ENCODE data around the gene FBXW7.
A peak's percentile ranks its signal among the peaks of the same experiment; 100 is the strongest.

The FBXW7 gene

GRCh38 chr4:152360045-152360410 is 175.9 kb downstream of the FBXW7 start (continued):
- TF ChIP-seq ZBTB26 (tag by site-specific recombination; optimal IDR thresholded peaks at IDR 0.05), result no peak
- TF ChIP-seq ZBTB1 (tag by site-specific recombination; IDR thresholded peaks at IDR 0.05), result no peak
- no peak for TF ChIP-seq ZNF140 (tag by site-specific recombination; IDR thresholded peaks at IDR 0.05)
- no peak for TF ChIP-seq ZNF121 (tag by site-specific recombination; IDR thresholded peaks at IDR 0.05)
- TF ChIP-seq ZNF398 (tag by site-specific recombination; IDR thresholded peaks at IDR 0.05), result no peak
- no peak for TF ChIP-seq ZNF843 (tag by site-specific recombination; IDR thresholded peaks at IDR 0.05)
- TF ChIP-seq BCL11A (tag by site-specific recombination; IDR thresholded peaks at IDR 0.05; ENCODE audit: low read depth), result no peak
- TF ChIP-seq ZSCAN23 (tag by site-specific recombination; IDR thresholded peaks at IDR 0.05), result no peak
- TF ChIP-seq ZNF26 (tag by site-specific recombination; IDR thresholded peaks at IDR 0.05), result no peak

- Histone ChIP-seq H3K4me3 (ENCODE audit: low read depth, low read length) (no peak overlapping the region), H3K36me3 (ENCODE audit: control insufficient read depth in 2 of 2, insufficient read depth in 1 of 2, low read length in 2 of 2) (no peaks in the 10 kb centered on the region; a peak in 1 of 3 replicates), H3K4me1 (ENCODE audit: control insufficient read depth, insufficient read depth, low read length) (0 out of 2 replicates have a peak, but pooled peaks cover 2% of the 10 kb centered on the region), H3K27ac (ENCODE audit: extremely low read depth, low read depth, low read length) (no peak overlapping the region), H3K9me3 (ENCODE audit: control insufficient read depth, insufficient read depth, low read depth, low read length) (no peaks in the 10 kb centered on the region)
- ChIA-PET CTCF (interaction anchor here (1.7 kb wide), 1 partner anchor 10 kb away, joined by 4 read pairs; no protein-coding TSS in a partner anchor), POLR2A (no interaction called here)
- TF ChIP-seq ZBTB21 (tag by site-specific recombination; IDR thresholded peaks at IDR 0.05) (no peak), ZNF362 (tag by site-specific recombination; IDR thresholded peaks at IDR 0.05) (no peak), ZNF121 (tag by site-specific recombination; IDR thresholded peaks at IDR 0.05) (peak; percentile 66; the same call in 1 of the 2 replicates), ZSCAN18 (tag by site-specific recombination; IDR thresholded peaks at IDR 0.05) (no peak)
These were observed 176.5 kb downstream of the FBXW7 start for GRCh38 chr4:152359208-152360044.

- no peak overlapping the region for H3K27ac ChIP-seq (ENCODE audit: extremely low read depth, low read depth, low read length)
- POLR2A ChIA-PET, result no interaction called here
These were observed 178.7 kb downstream of the FBXW7 start for GRCh38 chr4:152357206-152357605.

More at GRCh38 chr4:152357206-152357605, 178.7 kb downstream of the FBXW7 start:
- CTCF ChIA-PET, result interaction anchor here (0.5 to 1.1 kb wide), 4 partner anchors 13 to 1344 kb away, joined by 3 read pairs; no protein-coding TSS in a partner anchor
- TF ChIP-seq ZBTB1 (tag by site-specific recombination; IDR thresholded peaks at IDR 0.05) (no peak), ZNF362 (tag by site-specific recombination; IDR thresholded peaks at IDR 0.05) (no peak), ZBTB8A (tag by site-specific recombination; IDR thresholded peaks at IDR 0.05) (no peak), HIC1 (tag by site-specific recombination; IDR thresholded peaks at IDR 0.05) (no peak), OVOL3 (tag by site-specific recombination; IDR thresholded peaks at IDR 0.05) (no peak), ZFP69B (tag by site-specific recombination; IDR thresholded peaks at IDR 0.05) (no peak), ZNF174 (tag by site-specific recombination; IDR thresholded peaks at IDR 0.05) (no peak), ZIC2 (tag by site-specific recombination; IDR thresholded peaks at IDR 0.05) (no peak)
- no peaks in the 10 kb centered on the region; a peak in 1 of 3 replicates for H3K36me3 ChIP-seq (ENCODE audit: control insufficient read depth in 2 of 2, insufficient read depth in 1 of 2, low read length in 2 of 2)
- no peaks in the 10 kb centered on the region for H3K9me3 ChIP-seq (ENCODE audit: control insufficient read depth, insufficient read depth, low read depth, low read length)
- 0 out of 2 replicates have a peak, but pooled peaks cover 2% of the 10 kb centered on the region for H3K4me1 ChIP-seq (ENCODE audit: control insufficient read depth, insufficient read depth, low read length)
- no peak overlapping the region for H3K4me3 ChIP-seq (ENCODE audit: low read depth, low read length)
